DMS 273 treated with DMSO at 0.1 percent for 48 hours (cell line): ENCODE results near the gene ZC3H12A.
A peak's percentile ranks its signal among the peaks of the same experiment; 100 is the strongest.

Experiments used
- DNase-seq: peaks from one replicate; lab custom pipeline; 2025; lab: John Stamatoyannopoulos, UW

ZC3H12A gene

DNA sequence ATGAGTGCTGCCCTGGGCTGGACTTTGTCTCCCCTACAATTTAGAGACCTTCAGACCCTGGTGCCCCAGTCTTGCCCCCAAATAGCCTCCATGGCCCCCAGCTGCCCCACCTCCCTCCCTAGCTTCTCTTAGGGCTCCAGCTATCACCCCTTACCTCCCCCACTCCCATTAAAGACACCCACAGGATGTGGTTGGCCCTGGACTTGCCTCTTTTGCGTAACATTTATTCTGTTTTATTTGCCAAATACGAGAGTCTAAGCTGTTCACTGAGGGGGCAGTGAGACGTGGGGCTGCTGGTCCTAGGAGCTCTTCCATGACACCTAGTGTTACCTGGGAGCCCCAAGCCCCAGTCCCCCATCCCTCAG is 4.5 kb downstream of the ZC3H12A start:
- no peak for DNase-seq

- DNase-seq: peak; percentile 27
These were observed 5.1 kb downstream of the ZC3H12A start for GRCh38 chr1:37479255-37480124.

DNA sequence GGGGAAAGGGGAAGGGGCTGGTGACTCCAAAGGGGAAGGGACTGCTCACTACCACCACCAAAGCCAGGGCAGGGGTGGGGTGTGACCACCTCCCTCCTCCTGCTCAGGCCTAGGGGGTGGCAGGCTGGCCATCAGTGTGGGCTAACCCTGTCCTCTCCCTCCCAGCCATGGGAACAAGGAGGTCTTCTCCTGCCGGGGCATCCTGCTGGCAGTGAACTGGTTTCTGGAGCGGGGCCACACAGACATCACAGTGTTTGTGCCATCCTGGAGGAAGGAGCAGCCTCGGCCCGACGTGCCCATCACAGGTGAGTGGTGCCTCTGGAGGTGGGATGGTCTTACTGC is 5.7 kb downstream of the ZC3H12A start:
- DNase-seq: no peak

GRCh38 chr1:37480581-37481288 is 6.4 kb downstream of the ZC3H12A start:
- DNase-seq: no peak

DNA sequence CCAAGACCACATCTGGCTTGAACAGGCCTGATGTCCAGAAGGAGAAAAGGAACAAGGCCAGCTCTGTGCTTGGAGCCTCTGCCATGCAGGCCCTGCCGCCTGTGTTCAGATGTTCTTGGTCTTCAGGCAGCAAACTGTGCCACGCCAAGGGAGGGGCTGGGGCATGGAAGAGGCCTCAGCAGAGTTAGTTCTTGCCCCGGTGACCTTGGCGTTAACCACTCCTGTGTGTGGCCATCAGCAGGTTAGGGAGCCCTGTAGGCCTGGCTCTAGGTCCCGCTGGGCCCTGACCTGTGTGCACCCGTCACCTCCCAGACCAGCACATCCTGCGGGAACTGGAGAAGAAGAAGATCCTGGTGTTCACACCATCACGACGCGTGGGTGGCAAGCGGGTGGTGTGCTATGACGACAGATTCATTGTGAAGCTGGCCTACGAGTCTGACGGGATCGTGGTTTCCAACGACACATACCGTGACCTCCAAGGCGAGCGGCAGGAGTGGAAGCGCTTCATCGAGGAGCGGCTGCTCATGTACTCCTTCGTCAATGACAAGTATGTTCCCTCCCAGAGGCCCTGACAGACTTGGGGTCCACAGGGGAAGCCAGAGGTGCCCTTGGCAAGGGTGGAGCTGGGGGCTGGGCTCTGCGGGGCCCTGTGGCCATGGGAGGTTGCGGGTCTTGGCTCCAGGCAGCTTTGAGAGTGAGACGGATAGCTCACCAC is 7.1 kb downstream of the ZC3H12A start:
- DNase-seq: no peak

DNA sequence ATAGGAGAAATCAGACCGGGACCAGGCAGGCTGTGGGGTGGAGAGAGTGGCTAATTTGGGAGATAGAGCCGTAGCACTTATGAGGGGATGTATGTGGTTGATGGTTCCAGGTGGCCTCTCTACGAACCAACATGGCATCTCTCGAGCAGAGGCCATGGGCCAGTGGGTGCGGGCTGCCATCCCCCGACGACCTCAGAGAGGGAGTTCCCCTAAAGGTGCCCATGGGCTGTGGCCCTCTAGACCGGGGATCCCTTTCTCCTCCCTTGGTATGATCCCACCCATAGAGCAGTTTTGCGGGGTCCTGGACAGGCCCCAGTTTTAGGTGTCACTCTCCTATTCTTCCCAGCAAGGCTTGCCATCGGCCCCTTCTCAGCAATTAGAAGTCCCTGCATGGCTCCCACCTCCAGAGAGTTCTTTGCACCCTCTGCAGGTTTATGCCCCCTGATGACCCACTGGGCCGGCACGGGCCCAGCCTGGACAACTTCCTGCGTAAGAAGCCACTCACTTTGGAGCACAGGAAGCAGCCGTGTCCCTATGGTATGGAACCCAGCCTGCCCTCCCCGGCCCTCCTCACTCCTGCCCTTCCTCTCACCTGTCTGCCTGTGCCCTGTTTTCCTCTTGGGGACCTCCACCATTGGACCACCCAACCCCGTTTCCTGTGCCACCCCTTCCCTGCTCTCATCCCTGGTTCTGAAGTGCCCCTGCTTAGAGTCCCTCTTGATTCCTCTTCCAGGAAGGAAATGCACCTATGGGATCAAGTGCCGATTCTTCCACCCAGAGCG is 7.8 kb downstream of the ZC3H12A start:
- no peak for DNase-seq

DNA sequence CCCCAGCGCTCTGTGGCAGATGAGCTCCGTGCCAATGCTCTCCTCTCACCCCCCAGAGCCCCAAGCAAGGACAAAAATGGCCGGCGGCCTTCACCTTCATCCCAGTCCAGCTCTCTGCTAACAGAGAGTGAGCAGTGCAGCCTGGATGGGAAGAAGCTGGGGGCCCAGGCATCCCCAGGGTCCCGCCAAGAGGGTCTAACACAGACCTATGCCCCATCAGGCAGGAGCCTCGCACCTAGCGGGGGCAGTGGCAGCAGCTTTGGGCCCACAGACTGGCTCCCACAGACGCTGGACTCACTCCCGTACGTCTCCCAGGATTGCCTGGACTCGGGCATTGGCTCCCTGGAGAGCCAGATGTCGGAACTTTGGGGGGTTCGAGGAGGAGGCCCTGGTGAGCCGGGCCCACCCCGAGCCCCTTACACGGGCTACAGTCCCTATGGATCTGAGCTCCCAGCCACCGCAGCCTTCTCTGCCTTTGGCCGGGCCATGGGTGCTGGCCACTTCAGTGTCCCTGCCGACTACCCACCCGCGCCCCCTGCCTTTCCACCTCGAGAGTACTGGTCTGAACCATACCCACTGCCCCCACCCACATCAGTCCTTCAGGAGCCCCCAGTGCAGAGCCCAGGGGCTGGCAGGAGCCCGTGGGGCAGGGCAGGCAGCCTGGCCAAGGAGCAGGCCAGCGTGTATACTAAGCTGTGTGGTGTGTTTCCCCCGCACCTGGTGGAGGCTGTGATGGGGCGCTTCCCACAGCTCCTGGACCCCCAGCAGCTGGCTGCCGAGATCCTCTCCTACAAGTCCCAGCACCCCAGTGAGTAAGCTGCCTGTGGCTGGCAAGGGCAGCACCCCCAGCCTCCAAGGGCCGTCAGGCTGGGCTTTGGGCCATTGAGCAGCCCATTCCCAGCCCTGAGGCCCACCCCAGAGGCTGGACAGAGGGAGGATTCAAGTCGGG is 8.7 kb downstream of the ZC3H12A start:
- DNase-seq: no peak

DNA sequence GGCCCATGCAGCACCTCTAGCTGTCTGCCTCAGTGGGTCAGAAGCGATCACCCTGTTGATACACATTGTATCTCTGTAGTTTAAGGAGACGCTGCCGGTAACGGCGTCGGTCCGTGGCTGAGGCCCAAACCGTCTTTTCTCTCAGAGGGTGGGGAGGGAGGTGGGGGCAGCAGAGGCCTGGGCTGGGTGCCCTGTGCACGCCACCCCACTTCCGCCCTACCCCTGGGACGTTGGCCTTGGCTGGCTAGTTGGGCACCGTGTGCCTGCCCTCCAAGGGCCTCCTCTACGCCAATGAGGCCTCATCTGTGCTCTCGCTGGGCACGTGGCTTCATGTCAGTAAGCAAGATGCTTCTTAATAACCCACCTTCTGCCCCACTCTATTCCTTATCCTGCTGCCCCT is 9.4 kb downstream of the ZC3H12A start:
- no peak for DNase-seq

DNA sequence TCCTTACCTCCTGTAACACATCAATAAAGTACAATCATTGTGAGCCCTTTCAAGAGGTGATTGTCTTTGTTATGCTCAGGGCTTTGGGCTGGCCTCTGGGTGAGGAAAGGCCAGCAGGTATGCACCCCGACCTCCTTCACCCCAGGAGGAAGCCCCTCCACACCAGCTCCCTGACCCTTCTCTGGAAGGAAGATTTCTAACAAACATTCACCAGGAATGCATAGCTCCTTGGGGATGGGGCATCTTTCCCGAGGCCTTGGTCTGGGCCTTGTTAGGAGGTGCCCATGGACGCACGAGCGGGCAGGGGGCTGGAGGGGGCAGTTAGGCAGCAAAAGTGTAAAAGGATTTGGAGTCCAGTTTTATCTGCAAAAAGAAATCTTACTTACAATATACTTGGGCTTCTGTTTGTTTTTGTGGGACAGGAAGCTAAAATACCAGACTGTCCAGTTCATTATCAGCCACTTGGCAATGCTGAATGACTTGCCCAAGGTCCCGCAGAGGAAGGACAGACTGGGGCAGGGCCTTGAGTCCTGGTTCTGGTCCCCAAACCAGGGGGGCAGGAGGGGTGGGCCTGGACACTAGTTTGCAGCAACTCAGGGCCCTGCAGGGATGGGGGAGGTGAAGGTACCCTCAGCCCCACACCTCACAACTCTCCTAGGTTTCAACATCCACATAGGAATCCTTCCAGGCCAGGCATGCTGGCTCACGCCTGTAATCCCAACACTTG is 10.1 kb downstream of the ZC3H12A start:
- DNase-seq: no peak

DNA sequence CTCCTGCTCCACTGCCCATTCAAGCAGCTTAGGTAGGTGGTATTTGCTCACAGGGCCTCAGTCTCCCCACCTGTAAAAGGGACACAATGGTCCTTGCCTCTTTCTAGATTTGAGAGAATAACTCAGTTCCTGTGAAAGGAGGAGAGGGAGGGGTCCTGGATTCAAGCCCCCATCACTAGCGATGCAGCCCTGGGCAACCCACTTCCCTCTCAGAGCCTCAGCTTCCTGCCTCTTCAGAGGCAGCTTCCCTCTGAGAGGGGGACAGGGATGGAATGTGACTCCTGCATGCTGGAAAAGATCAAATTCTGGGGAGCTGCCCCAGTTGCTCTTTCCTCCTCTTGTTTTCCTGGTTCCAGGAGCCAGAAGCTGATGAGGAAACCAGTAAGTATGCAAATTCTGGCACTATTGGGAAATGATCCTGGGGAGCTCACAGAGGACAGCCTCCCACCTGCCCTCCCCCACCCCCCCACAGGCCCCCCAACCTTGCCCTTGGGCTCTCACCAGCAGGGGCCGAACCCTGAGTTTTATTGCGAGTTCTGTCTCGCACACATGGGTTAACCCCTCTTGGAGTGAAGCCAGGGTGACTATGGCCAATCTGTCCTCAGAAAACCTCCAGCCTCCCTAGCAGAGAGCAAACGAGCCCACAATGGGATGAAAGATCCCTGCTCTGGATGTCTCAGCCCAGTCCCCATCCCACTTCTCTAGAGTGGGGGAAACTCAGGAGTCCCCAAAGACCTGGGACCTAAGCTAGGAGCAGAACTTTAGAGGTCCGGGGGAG is 11.7 kb downstream of the ZC3H12A start:
- DNase-seq: no peak

- DNase-seq: peak; percentile 46
These were observed 12.6 kb downstream of the ZC3H12A start for GRCh38 chr1:37486680-37487618.

DNA sequence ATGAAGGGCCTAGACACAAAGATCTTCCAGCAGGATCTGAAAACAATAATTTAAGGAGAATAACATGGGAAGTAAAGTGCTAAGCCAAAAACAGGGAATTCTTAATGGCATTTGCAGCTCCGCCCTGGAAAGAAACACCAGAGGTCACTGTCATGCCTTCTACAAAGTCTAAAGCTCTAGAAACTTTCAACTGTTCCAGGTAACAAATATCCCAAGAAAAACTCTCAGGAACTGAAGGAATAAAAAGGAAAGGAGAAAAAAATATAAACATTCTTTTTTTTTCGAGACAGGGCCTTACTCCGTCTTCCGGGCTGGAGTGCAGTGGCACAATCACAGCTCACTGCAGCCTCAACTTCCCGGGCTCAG is 13.2 kb downstream of the ZC3H12A start:
- no peak for DNase-seq

DNA sequence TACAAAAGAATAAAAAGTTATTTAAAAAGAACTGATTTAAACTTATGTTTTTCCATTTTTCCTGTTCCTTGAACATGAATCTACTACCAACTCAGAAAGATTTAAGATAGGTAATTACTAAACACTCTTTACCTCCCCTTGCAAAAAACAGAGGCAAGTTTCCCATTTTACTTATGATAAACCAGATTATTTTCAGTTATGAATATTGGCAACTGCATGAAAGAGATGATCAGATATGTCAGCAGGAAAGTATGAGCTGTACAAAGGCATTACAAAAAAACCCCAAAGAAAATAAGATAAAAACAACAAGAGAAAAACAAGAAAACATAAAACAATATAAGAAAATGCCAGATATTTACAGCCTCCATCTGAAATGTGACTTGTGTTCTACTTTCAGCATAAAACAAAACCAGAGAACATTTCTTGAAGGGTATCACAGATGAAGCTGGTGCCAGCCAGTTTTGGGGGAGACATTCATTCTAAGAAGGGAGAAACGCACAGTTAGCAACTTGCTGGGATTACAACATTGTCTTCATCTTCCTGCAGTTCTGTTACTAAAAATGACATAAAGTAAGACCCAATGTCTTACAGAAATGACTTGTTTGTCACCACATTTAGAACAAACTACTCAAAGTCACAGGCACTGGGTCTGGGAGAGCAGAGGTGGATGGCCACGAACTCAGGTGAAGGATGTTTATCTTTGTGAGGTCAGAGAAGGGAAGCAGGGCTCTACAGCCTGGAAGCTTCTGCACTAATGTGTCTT is 19.1 kb downstream of the ZC3H12A start:
- DNase-seq: no peak

DNA sequence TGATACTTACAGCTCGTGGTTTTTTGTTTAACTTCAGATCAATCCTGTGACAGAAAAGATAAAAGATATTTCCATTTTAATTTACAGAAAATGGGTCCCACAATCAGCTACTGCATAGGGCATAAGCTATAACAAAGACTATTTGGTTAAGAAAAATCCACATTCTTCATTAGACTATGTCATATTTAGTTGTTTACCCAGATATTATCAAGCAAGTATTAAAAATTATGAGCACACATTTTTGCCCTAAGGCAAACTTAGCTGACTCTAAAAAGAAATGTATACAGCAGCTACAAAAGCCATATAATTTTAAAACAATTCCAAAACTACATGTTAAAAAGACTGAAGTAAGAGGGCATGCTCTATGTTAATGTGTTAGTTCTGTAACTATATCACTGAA is 21.5 kb downstream of the ZC3H12A start:
- no peak for DNase-seq

GRCh38 chr1:37497832-37498231 is 23.5 kb downstream of the ZC3H12A start:
- no peak for DNase-seq

DNA sequence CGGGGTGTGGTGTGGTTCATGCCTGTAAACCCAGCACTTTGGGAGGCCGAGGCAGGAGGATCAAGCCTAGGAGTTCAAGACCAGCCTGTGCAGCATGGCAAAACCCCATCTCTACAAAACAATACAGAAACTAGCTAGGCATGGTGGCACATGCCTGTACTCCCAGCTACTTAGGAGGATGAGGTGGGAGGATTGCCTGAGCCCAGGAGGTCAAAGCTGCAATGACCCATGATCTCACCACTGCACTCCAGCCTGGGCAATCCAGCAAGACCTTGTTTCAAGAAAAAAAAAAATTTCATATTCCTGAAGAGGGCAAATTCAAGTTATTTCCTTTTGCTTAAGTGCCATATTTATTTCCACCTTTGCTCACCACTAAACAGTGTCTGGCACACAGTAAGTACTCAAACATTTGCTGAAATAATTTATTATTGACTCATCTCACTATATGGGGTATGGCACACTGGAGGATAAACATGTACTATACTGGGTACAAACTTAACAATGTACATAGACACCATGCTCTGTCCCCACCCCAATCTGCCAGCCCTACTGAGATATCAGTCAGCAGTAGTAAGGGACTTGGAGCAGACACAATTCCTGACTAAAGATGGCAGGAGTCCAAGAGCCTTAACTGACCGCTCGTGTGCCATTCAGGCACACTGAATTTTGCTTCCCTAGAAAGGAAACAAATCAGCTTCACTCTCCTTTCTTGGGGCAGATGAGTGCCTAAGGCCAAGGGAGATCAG is 24.7 kb downstream of the ZC3H12A start:
- DNase-seq: no peak

DNA sequence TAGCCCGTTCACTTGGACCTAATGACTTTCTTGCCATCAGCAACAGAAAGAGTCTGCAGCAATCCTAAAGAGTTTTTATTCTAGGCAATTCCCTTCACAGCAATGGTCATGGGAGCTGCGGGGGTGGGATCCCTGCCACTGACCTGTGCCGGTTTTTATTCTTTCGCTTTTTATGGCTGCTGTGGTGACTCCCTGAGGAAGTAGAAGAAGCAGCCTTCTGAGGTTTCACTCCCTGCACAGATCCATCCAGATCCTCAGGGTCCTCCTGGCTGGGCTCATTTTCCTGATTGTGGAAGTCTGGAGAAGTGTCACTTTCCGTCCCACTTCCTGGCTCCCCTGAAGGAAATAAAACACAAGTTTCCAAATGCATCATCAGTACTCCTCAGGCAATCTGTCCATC is 27.3 kb downstream of the ZC3H12A start:
- no peak for DNase-seq
